IMR-90 (cell line): ENCODE data around the gene KDSR. TPM values are rescaled to one million over a fixed set of nuclear protein-coding genes. Genes with fewer than 3 reads are reported as not detected.

Experiments
- ATAC-seq: fragments of 200-7000 bp; cut with Tn5 transposase; 2 replicates; pipeline ENCODE4 v1.9.1; 2020; ENCODE audit warnings: low read depth, mild to moderate bottlenecking, moderate library complexity
- BruUV-seq: library from RNA; stranded (reverse); fragments of 400-500 nt; replicated peaks from 2 replicates; lab custom pipeline; 2021; lab: Mats Ljungman, UMichigan
- CTCF ChIA-PET: fragments of 300-600 bp; formaldehyde crosslinking; extraction: SDS; loops from one replicate; lab custom pipeline; 2021; ENCODE audit warnings: antibody characterized with exemption; lab: Yijun Ruan, JAX
- POLR2A ChIA-PET: fragments of 300-600 bp; sonication (Branson Sonifier 250); formaldehyde crosslinking; loops from one replicate; lab custom pipeline; 2022; ENCODE audit warnings: antibody characterized with exemption; ENCODE audit not compliant: unreplicated experiment; lab: Charles Lee
- DNase-seq: peaks from one replicate; pipeline ENCODE4 v3.0.0; 2013
- H2AFZ ChIP-seq: replicated peaks from 2 replicates; pipeline ENCODE3; 2013; ENCODE audit warnings: low read length, mild to moderate bottlenecking; ENCODE audit not compliant: poor library complexity
- H2AK5ac ChIP-seq: 2 replicates; pipeline ENCODE4 v1.6.1; 2013; ENCODE audit warnings: low read depth, low read length, inconsistent platforms
- H2AK9ac ChIP-seq: replicated peaks from 2 replicates; pipeline ENCODE3; 2013; ENCODE audit warnings: mild to moderate bottlenecking, low read depth, low read length, moderate library complexity; ENCODE audit not compliant: poor library complexity
- H2BK120ac ChIP-seq: 2 replicates; pipeline ENCODE4 v1.6.1; 2013; ENCODE audit warnings: low read depth, low read length, inconsistent platforms
- H2BK15ac ChIP-seq: 3 replicates; pipeline ENCODE4 v1.6.1; 2013; ENCODE audit warnings: low read depth, low read length, inconsistent platforms
- H2BK20ac ChIP-seq: 2 replicates; pipeline ENCODE4 v1.6.1; 2013; ENCODE audit warnings: low read depth, mild to moderate bottlenecking, inconsistent platforms, low read length, moderate library complexity
- H2BK5ac ChIP-seq: 2 replicates; pipeline ENCODE4 v1.6.1; 2013; ENCODE audit warnings: mild to moderate bottlenecking, low read depth, low read length, inconsistent platforms; ENCODE audit not compliant: poor library complexity, severe bottlenecking
- H3K14ac ChIP-seq: replicated peaks from 2 replicates; pipeline ENCODE4 v1.6.1; 2013; ENCODE audit warnings: low read depth, low read length, inconsistent platforms
- H3K18ac ChIP-seq: 2 replicates; pipeline ENCODE4 v1.6.1; 2013; ENCODE audit warnings: low read depth, low read length, control low read depth
- H3K23ac ChIP-seq: 2 replicates; pipeline ENCODE4 v1.6.1; 2013; ENCODE audit warnings: low read depth, low read length, inconsistent platforms
- H3K27ac ChIP-seq: 2 replicates; pipeline ENCODE4 v1.5.1; 2013; ENCODE audit warnings: mild to moderate bottlenecking, control low read depth, low read length; ENCODE audit not compliant: insufficient read depth
- H3K27me3 ChIP-seq: 2 replicates; pipeline ENCODE4 v1.6.1; 2013; ENCODE audit warnings: low read length; ENCODE audit not compliant: control insufficient read depth, insufficient read depth
- H3K36me3 ChIP-seq: 2 replicates; pipeline ENCODE4 v1.6.1; 2013; ENCODE audit warnings: low read length, mixed read lengths; ENCODE audit not compliant: control insufficient read depth, insufficient read depth
- H3K4ac ChIP-seq: 2 replicates; pipeline ENCODE4 v1.6.1; 2013; ENCODE audit warnings: low read depth, low read length, inconsistent platforms
- H3K4me1 ChIP-seq: 2 replicates; pipeline ENCODE4 v1.6.1; 2013; ENCODE audit warnings: low read length, mixed read lengths; ENCODE audit not compliant: control insufficient read depth, insufficient read depth
- H3K4me2 ChIP-seq: 2 replicates; pipeline ENCODE4 v1.6.1; 2013; ENCODE audit warnings: low read depth, mild to moderate bottlenecking, control low read depth, low read length, moderate library complexity
- H3K4me3 ChIP-seq: 2 replicates; pipeline ENCODE4 v1.5.1; 2013; ENCODE audit warnings: low read depth, mild to moderate bottlenecking, control low read depth, low read length, moderate library complexity; ENCODE audit not compliant: insufficient read depth
- H3K56ac ChIP-seq: 2 replicates; pipeline ENCODE4 v1.6.1; 2013; ENCODE audit warnings: low read length, inconsistent platforms; ENCODE audit not compliant: insufficient read depth; ENCODE audit errors: extremely low read depth
- H3K79me1 ChIP-seq, 2 experiments: 2 replicates each; pipeline ENCODE4 v1.6.1; 2013; ENCODE audit warnings: low read length in 2 of 2, inconsistent platforms in 1 of 2, low read depth in 1 of 2
- H3K9ac ChIP-seq: 2 replicates; pipeline ENCODE4 v1.6.1; 2013; ENCODE audit warnings: low read depth, low read length, control low read depth
- H3K9me1 ChIP-seq: 2 replicates; pipeline ENCODE4 v1.6.1; 2013; ENCODE audit warnings: low read length, inconsistent platforms; ENCODE audit not compliant: insufficient read depth
- H3K9me3 ChIP-seq: 2 replicates; pipeline ENCODE4 v1.6.1; 2013; ENCODE audit warnings: low read length; ENCODE audit not compliant: control insufficient read depth, insufficient read depth
- H4K20me1 ChIP-seq: 2 replicates; pipeline ENCODE4 v1.6.1; 2013; ENCODE audit warnings: low read length, inconsistent platforms; ENCODE audit not compliant: insufficient read depth
- H4K5ac ChIP-seq: 2 replicates; pipeline ENCODE4 v1.6.1; 2013; ENCODE audit warnings: mild to moderate bottlenecking, low read depth, low read length, control low read depth
- H4K8ac ChIP-seq, 2 experiments: 2 replicates each; pipeline ENCODE4 v1.6.1; 2013; ENCODE audit warnings: low read depth in 2 of 2, low read length in 2 of 2, control low read depth in 1 of 2, inconsistent platforms in 1 of 2
- H4K91ac ChIP-seq: 2 replicates; pipeline ENCODE4 v1.6.1; 2013; ENCODE audit warnings: low read depth, low read length, inconsistent platforms; ENCODE audit not compliant: insufficient read depth
- BHLHE40 ChIP-seq: fragments of 150-350 bp; IDR thresholded peaks from 2 replicates; pipeline ENCODE4 v1.6.1; 2016; ENCODE audit warnings: mild to moderate bottlenecking, low read depth, low read length
- CEBPB ChIP-seq: IDR thresholded peaks from 2 replicates; pipeline ENCODE4 v1.6.1; 2012; ENCODE audit warnings: low read depth, low read length, improper control_type of control experiment
- CHD1 ChIP-seq: IDR thresholded peaks from 2 replicates; pipeline ENCODE4 v1.6.1; 2012; ENCODE audit warnings: low read depth, low read length, improper control_type of control experiment
- CTCF ChIP-seq: conservative IDR thresholded peaks from 2 replicates; pipeline ENCODE4 v1.5.1; 2012; ENCODE audit warnings: mild to moderate bottlenecking, low read depth, low read length, improper control_type of control experiment
- ELK1 ChIP-seq: fragments of 150-350 bp; IDR thresholded peaks from 2 replicates; pipeline ENCODE4 v1.6.1; 2016; ENCODE audit warnings: low read depth, mild to moderate bottlenecking, low read length, moderate library complexity, borderline replicate concordance
- FOS ChIP-seq: fragments of 150-350 bp; IDR thresholded peaks from 2 replicates; pipeline ENCODE4 v1.6.1; 2016; ENCODE audit warnings: low read depth, low read length
- MAFK ChIP-seq: IDR thresholded peaks from 2 replicates; pipeline ENCODE4 v1.6.1; 2012; ENCODE audit warnings: low read depth, low read length, improper control_type of control experiment
- MAZ ChIP-seq: IDR thresholded peaks from 2 replicates; pipeline ENCODE4 v1.6.1; 2012; ENCODE audit warnings: low read depth, mild to moderate bottlenecking, low read length, improper control_type of control experiment, moderate library complexity, borderline replicate concordance
- MXI1 ChIP-seq: IDR thresholded peaks from 2 replicates; pipeline ENCODE4 v1.6.1; 2012; ENCODE audit warnings: low read depth, mild to moderate bottlenecking, low read length, moderate library complexity, borderline replicate concordance
- NFE2L2 ChIP-seq: fragments of 150-350 bp; IDR thresholded peaks from 2 replicates; pipeline ENCODE4 v1.6.1; 2016; ENCODE audit warnings: low read depth, mild to moderate bottlenecking, low read length
- POLR2A ChIP-seq: IDR thresholded peaks from 2 replicates; pipeline ENCODE4 v1.6.1; 2012; ENCODE audit warnings: mild to moderate bottlenecking, low read depth, low read length
- RAD21 ChIP-seq: IDR thresholded peaks from 2 replicates; pipeline ENCODE4 v1.6.1; 2012; ENCODE audit warnings: low read length, improper control_type of control experiment
- RCOR1 ChIP-seq: IDR thresholded peaks from 2 replicates; pipeline ENCODE4 v1.6.1; 2012; ENCODE audit warnings: mild to moderate bottlenecking, low read length, improper control_type of control experiment; ENCODE audit not compliant: insufficient replicate concordance
- RFX5 ChIP-seq: IDR thresholded peaks from 2 replicates; pipeline ENCODE4 v1.8.0; 2012; ENCODE audit warnings: low read depth, mild to moderate bottlenecking, low read length, moderate library complexity
- SMC3 ChIP-seq: fragments of 150-350 bp; IDR thresholded peaks from 2 replicates; pipeline ENCODE4 v1.6.1; 2016; ENCODE audit warnings: low read depth, mild to moderate bottlenecking, antibody characterized with exemption, low read length, moderate library complexity
- USF2 ChIP-seq: fragments of 150-350 bp; IDR thresholded peaks from 2 replicates; pipeline ENCODE4 v1.6.1; 2017; ENCODE audit warnings: mild to moderate bottlenecking, antibody characterized with exemption, low read length, low read depth
- WGBS, 2 experiments: methylation state at CpG; one replicate each; pipeline versions ENCODE4 v1.1.5 to v1.1.7; 2013; ENCODE audit warnings: missing lambda C conversion rate in 2 of 2; ENCODE audit not compliant: insufficient read length in 1 of 2; ENCODE audit errors: extremely low coverage in 2 of 2; 5-methylcytosine and 5-hydroxymethylcytosine counted together
- dilution Hi-C: fragments of 300-500 bp; cut with HindIII; formaldehyde crosslinking; loops from one replicate; pipeline ENCODE4 v1.14.3; 2018; ENCODE audit warnings: low sequenced_read_pairs; ENCODE audit not compliant: unreplicated experiment
- in situ Hi-C: fragments of 300-500 bp; cut with MboI; formaldehyde crosslinking; loops from 3 replicates; pipeline ENCODE4 v1.14.3; 2019; ENCODE audit warnings: low sequenced_read_pairs, inconsistent platforms, mixed read lengths
- intact Hi-C: fragments of 100-400 bp; cut with micrococcal nuclease; formaldehyde crosslinking; loops from 2 replicates; pipeline ENCODE4 v1.10.0; 2022
- polyA plus RNA-seq, 3 experiments: library from polyadenylated mRNA; depleted of rRNA; stranded (reverse); fragments of >200 nt; gene quantifications; 2 replicates each; pipeline ENCODE4 v1.2.3, GENCODE V29; 2012; ENCODE audit warnings: low replicate concordance in 1 of 3
- total RNA-seq: library from RNA; depleted of rRNA; stranded (reverse); fragments of >200 nt; gene quantifications from 2 replicates; pipeline ENCODE4 v1.2.3, GENCODE V29; 2012

Gene KDSR
- total and polyA plus RNA-seq, 2 of the 4 experiments (the other 2 are of a cell fraction), result 21.5 to 21.9 TPM

- Histone ChIP-seq H3K4me1 (no peaks in the 10 kb centered on the region; the same call in 1 of the 2 replicates), H4K91ac (no peak overlapping the region), H2AK9ac (no peak overlapping the region), H3K9me3 (no peaks in the 10 kb centered on the region), H2BK5ac (no peak overlapping the region), H3K27ac (no peak overlapping the region), H3K18ac (no peak overlapping the region), H3K9me1 (no peaks in the 10 kb centered on the region; the same call in 1 of the 2 replicates), H3K27me3 (no peaks in the 10 kb centered on the region), H2BK20ac (no peak overlapping the region), H3K36me3 (no peaks in the 10 kb centered on the region), H2BK15ac (no peak overlapping the region), H4K20me1 (no peaks in the 10 kb centered on the region), H4K5ac (no peak overlapping the region), H2AFZ (no peak overlapping the region), H3K14ac (no peak overlapping the region), H3K23ac (no peak overlapping the region), H3K4ac (no peak overlapping the region), H2AK5ac (no peak overlapping the region), H2BK120ac (no peak overlapping the region), H3K4me2 (no peak overlapping the region), H3K56ac (no peak overlapping the region), H4K8ac (no peak overlapping the region), H3K79me1 (no peaks in the 10 kb centered on the region), H3K4me3 (no peak overlapping the region), H3K9ac (no peak overlapping the region)
- 89% methylated on average over 4 of the region's 9 CpGs; no CpG with 5 or more reads in 1 of the 2 experiments for WGBS, 2 experiments
- ChIA-PET POLR2A (no interaction called here), CTCF (no interaction called here)
- ATAC-seq (no peak), DNase-seq (no peak)
- dilution Hi-C loops (no loop called here), intact Hi-C loops (no loop called here), in situ Hi-C loops (no loop called here)
- TF ChIP-seq ELK1, result no peak
- TF ChIP-seq RFX5, result no peak
- no peak for TF ChIP-seq RAD21
- TF ChIP-seq RCOR1, result no peak
- no peak for TF ChIP-seq MAFK
- no peak for TF ChIP-seq CEBPB
- no peak for TF ChIP-seq BHLHE40
- TF ChIP-seq POLR2A, result no peak
- no peak for TF ChIP-seq CTCF
- no peak for TF ChIP-seq NFE2L2
- no peak for TF ChIP-seq FOS
- no peak for TF ChIP-seq CHD1
- TF ChIP-seq MXI1, result no peak
- TF ChIP-seq SMC3, result no peak
- TF ChIP-seq USF2, result no peak
- no peak for TF ChIP-seq MAZ
- no TSS peak for BruUV-seq
Measured at GRCh38 chr18:63301434-63301833, 65.6 kb downstream of the KDSR start.
